Dermis blood vessel endothelial cell (primary cell): ENCODE measurements around the gene TWIST2. TPM values are rescaled to one million over a fixed set of nuclear protein-coding genes. Genes with fewer than 3 reads are reported as not detected.
A peak's percentile ranks its signal among the peaks of the same experiment; 100 is the strongest.

ENCODE experiments used
- DNase-seq: peaks from one replicate; pipeline ENCODE4 v3.0.0; 2010
- total RNA-seq: library from RNA; depleted of rRNA; stranded (reverse); fragments of >200 nt; gene quantifications from 2 replicates; pipeline ENCODE4 v1.2.3, GENCODE V29; 2014

Gene TWIST2
- total RNA-seq, 1 donor from 2014 or later = not detected

DNA sequence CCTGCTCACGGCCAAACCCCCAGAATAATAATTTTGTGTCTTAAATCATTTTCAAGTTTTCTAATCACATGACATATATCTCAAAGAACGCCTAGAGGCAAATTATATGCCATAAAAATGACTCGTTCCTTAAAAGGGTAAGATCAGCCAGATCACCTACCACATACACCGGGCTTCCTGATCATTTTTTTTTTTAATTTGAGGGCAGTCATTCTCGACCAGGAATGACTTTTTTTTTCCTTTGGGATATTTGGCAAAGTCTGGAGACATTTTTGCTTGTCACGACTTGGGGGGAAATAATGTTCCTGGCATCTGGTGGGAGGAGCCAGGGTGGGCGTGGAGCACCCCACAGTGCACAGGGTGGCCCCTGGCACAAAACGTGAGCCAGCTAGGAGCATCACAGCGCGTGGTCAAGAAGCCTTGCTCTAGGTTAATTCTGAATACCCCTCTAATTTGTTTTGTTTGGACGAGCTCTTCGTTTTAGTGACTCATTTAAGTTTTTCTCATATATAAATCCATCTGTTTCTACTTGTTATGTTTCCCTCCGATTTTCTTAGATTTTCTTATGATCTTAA, 94.9 kb downstream of the TWIST2 start:
- DNase-seq = no peak

DNA sequence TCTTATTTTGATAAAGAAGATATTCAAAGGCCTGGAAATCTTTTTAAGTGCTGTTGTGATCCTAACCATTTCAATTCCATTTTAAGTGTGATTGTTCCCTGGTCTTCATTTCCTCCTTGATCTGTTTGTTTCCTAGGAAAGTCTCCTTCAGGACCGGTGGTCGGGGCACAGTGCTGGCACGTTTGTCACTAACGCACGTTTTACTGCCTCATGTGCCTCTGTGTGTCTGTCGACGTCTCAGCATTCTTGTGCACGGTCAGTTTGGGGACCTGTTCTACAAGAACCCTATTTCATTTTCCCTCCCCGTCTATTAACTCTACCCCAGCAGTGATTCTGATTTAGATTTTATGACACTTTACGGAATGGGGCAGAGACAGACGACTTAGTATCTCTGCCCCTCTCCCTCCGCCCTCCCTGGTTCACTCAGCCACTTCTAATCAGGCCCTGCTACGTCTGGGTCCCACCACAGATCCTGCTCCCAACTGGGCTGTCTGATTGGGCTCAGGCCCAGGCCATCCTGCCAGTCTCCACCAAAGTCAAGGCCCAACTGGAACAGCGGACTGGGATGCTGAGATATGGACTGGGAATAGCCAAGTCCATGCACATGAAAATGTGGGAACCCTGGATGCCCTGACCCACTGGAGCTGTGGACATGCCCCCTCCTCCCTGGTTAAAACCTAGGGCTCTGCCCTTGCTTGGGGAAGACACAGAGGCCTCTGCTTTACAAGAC, 95.6 kb downstream of the TWIST2 start:
- DNase-seq = no peak

DNA sequence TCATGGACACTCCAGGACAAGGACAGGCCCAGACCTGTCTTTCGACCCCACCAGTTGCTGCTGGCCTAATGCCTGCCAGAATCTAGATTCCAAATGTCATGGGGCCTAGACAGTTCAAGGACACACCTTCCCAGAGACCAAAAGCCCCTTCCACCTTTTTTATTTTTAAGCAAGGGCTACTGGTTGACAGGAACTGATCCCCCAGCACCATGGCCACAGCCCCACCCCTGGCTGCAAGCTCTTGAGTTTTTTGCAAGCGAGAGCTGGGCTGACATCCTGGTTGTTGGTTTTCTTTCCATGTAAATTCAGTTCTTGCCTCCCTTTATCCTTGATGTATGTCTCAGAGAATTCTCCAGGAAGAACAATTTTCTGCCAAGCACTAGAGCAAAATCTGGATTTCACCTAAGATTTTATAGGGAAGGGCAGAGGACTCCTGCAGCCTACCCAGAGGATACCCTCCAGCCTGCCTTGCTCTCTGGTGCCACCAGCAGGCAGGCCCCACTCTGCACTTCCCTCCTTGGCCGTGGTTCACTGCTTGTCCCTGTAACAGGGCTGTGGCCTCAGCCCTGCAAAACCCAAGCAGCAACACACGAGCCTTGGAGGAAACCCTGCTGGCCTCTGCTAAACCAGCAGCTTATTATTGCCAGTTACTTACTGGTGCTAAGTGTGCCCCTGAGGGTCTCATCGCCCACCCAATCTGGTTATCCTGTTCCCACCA, 97.7 kb downstream of the TWIST2 start:
- peak; percentile 69 for DNase-seq

DNA sequence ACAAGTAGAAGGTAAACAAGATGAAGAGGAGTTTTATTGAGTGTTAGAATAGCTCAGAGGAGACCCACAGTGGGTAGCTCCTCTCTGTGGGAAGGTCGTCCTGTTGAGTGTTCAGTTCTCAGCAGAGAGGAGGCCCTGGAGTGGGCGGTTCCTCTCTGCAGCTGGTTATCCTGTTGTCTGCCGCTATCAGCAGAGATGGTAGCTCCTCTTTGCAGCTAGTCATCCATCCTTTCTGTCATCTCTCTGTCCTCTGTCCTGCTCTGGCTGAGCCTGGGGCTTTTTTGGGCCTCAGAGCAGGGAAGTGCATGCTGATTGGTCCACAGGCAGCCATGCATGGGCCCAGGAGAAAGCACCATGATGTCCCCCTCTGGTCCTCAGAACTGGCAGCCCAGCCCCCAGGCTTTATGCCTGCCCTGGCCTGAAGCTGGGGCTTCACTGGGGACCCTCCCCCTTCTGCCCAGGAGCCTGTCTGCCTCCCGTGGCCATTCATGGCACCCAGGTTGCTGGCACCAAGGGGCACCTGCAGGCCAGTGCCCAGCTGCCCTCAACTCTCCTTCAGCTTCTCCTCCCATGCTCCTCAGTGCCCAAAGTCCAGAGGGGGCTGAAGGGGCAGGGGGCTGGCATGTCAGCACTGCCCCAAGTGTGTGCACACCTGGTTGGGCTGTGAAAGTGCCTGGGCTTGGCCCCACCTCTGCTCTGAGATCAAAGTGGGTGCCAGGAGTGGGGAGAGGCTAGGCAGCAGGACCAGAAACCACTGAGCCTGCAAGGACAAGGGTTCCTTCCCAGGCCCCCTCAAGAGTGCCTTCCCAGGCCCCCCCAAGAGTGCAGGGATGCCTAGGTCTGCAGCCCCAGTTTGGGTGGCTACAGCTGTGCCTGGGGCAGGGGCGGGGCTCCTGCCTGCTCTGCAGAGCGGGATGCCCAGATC, 98.7 kb downstream of the TWIST2 start:
- DNase-seq = no peak

DNA sequence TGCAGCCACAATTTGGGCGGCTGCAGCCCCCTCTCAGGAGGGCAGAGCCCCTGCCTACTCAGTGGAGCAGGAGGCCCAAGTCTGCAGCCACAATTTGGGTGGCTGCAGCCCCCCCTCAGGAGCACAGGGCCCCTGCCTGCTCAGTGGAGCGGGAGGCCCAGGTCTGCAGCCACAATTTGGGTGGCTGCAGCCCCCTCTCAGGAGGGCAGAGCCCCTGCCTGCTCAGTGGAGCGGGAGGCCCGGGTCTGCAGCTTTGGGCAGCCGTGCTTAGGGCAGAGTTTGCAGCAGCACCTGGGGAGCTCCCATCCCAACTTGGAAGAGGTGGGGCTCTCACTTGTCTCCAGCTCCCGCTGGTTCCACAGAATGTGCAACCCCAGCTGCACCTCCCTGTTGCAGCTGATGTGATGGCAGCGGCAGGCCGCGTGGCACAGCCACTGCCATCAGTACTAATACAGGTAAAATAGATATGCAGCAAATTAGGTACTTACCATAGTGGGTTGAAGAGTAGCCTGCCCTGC, 99.4 kb downstream of the TWIST2 start:
- DNase-seq = no peak

GRCh38 chr2:238947920-238948710, 100.2 kb downstream of the TWIST2 start:
- peak; percentile 23 for DNase-seq

- no peak for DNase-seq
Observed at GRCh38 chr2:238948765-238949641, 101.1 kb downstream of the TWIST2 start.

GRCh38 chr2:238949710-238950345, 101.9 kb downstream of the TWIST2 start:
- DNase-seq = no peak

DNA sequence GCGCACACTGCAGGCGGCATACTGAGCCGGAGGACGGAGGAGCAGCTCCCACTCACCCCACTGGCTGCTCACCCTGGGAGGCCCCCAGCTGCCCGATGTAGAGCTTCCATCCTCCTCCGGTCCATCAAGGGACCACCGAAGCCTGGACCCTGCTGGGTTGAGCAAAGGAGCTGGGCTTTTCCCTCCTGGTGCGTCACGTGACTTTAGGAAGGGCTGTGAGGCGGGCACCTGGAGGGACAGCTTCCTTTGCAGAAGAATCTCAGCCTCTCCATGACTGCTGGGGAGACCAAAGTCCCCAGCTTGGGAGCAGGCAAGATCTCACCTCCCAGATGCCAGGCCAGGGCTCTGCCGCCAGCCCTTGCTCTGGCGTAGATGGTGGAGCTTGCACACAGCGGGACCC, 102.7 kb downstream of the TWIST2 start:
- no peak for DNase-seq

DNA sequence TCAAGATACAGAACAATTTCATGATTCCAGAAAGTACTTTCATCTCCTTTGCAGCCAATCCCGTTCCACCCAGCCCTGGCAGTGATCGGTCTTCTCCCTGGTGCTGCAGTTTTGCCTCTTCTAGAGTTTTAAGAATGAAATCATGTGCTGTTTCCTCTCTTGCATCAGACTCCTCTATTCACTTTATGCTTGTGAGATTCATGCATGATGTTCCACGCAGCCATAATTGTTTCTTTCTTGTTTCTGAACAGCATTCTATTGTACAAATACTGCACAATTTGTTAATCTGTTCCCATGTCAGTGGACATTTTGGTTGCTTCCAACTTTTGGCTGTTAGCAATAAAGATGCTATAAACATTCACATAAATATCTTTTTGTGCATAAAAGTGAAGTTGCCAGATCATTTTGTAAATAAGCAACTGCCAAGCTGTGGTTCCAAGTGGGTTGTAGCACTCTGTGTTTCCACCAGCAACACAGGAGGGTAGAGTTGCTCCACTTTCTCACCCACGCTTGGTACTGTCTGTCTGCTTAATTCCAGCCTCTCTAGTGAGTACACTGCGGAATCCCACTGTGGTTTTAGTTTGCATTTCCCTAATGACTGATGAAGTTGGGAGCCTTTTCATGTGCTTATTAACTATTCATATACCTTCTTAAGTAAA, 104.5 kb downstream of the TWIST2 start:
- no peak for DNase-seq

DNA sequence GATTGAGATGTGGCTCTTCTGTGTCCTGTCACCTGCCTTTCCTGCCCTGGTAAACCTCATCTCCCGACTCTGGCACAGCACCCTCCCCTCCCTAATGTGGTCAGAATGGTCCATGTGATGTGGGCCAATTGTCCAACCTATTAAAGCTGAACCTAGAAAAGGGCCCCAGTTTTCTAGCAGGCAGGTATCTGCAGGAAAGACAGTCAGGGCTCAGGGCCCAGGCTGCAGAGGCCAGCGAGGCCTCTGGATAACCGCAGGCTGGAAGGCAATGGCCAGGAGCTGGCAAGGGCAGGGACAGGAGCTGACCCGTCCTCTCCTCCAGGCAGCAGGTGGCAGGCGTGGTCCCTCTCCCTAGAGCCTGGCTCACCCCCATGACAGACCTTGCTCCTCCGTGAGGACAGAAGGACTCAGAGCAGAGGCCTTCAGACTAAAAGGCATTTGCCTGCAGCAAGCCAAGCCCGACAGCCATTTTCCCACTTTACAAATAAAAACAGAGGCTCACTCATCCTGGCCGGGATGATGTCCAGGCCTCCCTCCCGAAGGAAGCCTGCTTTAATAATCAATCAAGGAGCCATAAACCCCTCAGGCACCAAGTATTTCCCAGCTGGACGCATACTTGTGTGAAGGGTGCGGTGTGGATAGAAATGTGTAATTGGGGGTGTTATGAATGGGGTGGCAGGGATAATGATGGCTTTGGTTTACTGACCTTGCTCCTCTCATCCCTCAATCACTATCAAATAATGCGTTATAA, 107.1 kb downstream of the TWIST2 start:
- no peak for DNase-seq

DNA sequence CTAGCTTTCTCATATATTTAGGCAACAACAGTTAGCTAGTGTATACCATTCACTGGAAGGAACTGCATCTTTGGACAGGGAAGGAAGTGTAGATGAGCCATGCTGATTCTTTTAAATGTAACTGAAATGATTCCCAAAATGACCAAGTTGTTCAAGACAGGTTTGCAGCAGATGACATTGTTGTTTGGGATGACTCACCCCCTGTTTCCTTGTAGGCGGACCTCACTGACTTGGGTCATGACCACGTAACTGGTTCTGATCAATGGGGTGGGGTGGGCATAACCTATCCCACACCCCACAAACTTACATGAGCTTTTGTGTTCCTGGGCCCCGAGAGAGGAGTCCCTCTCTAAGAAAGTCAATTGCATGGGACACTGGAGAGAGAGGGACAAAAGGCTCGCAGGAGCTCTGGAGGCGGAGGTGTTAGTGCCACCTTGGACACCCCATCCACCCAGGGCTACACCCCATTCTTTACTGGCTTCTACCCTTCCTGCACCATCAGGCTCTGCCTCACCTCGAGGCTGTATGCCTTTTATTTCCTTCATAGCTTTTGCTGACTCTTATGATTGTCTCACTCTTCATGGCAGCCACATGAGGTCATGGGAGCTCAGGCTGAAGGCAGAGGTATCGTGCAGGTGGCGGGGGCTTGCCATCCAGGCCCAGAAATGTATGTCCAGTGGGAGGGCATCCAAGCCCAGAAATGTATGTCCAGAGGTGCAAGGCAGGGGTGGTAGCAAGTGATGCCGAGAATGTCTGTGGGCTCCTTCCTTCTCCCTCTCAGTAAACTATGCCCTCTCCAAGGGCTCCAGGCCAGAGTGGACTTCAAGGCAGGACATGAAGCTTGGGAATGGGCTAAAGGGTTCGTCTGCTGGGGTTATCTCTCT, 108.0 kb downstream of the TWIST2 start:
- peak; percentile 54 for DNase-seq

GRCh38 chr2:238956676-238957075, 108.8 kb downstream of the TWIST2 start:
- peak; percentile 79 for DNase-seq
